ENCODE results near the gene PACSIN1. TPM values are rescaled to one million over a fixed set of nuclear protein-coding genes. Genes with fewer than 3 reads are reported as not detected.
A peak's percentile ranks its signal among the peaks of the same experiment; 100 is the strongest.

The PACSIN1 gene
- total RNA-seq, 1 donor from 2014 or later: not detected

- H3K27ac ChIP-seq: no peak overlapping the region
- no peaks in the 10 kb centered on the region for H3K36me3 ChIP-seq
- DNase-seq: peak; percentile 40
- no peaks in the 10 kb centered on the region for H3K27me3 ChIP-seq (ENCODE audit: low read depth)
- H3K9me3 ChIP-seq: no peaks in the 10 kb centered on the region
- no peak for TF ChIP-seq CTCF (IDR thresholded peaks at IDR 0.05)
- ATAC-seq: no peak
- no peak overlapping the region for H3K4me3 ChIP-seq
- peaks cover 10% of the 10 kb centered on the region for H3K4me1 ChIP-seq
- intact Hi-C loops (cut with DNase I): no loop called here
These were observed 62.1 kb downstream of the PACSIN1 start for GRCh38 chr6:34527751-34528670.

GRCh38 chr6:34528996-34529664 is 63.3 kb downstream of the PACSIN1 start:
- Histone ChIP-seq H3K4me1 (peaks cover 10% of the 10 kb centered on the region), H3K9me3 (no peaks in the 10 kb centered on the region), H3K36me3 (no peaks in the 10 kb centered on the region), H3K27ac (no peak overlapping the region), H3K4me3 (no peak overlapping the region), H3K27me3 (ENCODE audit: low read depth) (no peaks in the 10 kb centered on the region)
- intact Hi-C loops (cut with DNase I): no loop called here
- TF ChIP-seq CTCF (IDR thresholded peaks at IDR 0.05): no peak
- DNase-seq: peak; percentile 38
- no peak for ATAC-seq

GRCh38 chr6:34529665-34530327 is 63.9 kb downstream of the PACSIN1 start:
- intact Hi-C loops (cut with DNase I): no loop called here
- no peak overlapping the region for H3K4me3 ChIP-seq
- H3K27me3 ChIP-seq (ENCODE audit: low read depth): no peaks in the 10 kb centered on the region
- no peaks in the 10 kb centered on the region for H3K9me3 ChIP-seq
- no peaks in the 10 kb centered on the region for H3K36me3 ChIP-seq
- peaks cover 10% of the 10 kb centered on the region for H3K4me1 ChIP-seq
- DNase-seq: peak; percentile 44
- H3K27ac ChIP-seq: no peak overlapping the region
- no peak for TF ChIP-seq CTCF (IDR thresholded peaks at IDR 0.05)
- ATAC-seq: no peak

GRCh38 chr6:34530753-34531365 is 65.0 kb downstream of the PACSIN1 start:
- Histone ChIP-seq H3K27ac (no peak overlapping the region), H3K4me3 (no peak overlapping the region), H3K4me1 (peaks cover 10% of the 10 kb centered on the region), H3K9me3 (no peaks in the 10 kb centered on the region), H3K27me3 (ENCODE audit: low read depth) (no peaks in the 10 kb centered on the region), H3K36me3 (no peaks in the 10 kb centered on the region)
- ATAC-seq (no peak), DNase-seq (no peak)
- intact Hi-C loops (cut with DNase I): no loop called here
- no peak for TF ChIP-seq CTCF (IDR thresholded peaks at IDR 0.05)

GRCh38 chr6:34531580-34532201 is 65.8 kb downstream of the PACSIN1 start:
- no peaks in the 10 kb centered on the region for H3K27me3 ChIP-seq (ENCODE audit: low read depth)
- no peak for TF ChIP-seq CTCF (IDR thresholded peaks at IDR 0.05)
- H3K4me1 ChIP-seq: peaks cover 6% of the 10 kb centered on the region
- intact Hi-C loops (cut with DNase I): no loop called here
- H3K36me3 ChIP-seq: no peaks in the 10 kb centered on the region
- no peak for ATAC-seq
- no peak for DNase-seq
- H3K4me3 ChIP-seq: no peak overlapping the region
- H3K27ac ChIP-seq: no peak overlapping the region
- no peaks in the 10 kb centered on the region for H3K9me3 ChIP-seq

Measured in lower lobe of right lung (tissue), 2 donors.